ENCODE measurements around the gene ANGPTL8.

DNA sequence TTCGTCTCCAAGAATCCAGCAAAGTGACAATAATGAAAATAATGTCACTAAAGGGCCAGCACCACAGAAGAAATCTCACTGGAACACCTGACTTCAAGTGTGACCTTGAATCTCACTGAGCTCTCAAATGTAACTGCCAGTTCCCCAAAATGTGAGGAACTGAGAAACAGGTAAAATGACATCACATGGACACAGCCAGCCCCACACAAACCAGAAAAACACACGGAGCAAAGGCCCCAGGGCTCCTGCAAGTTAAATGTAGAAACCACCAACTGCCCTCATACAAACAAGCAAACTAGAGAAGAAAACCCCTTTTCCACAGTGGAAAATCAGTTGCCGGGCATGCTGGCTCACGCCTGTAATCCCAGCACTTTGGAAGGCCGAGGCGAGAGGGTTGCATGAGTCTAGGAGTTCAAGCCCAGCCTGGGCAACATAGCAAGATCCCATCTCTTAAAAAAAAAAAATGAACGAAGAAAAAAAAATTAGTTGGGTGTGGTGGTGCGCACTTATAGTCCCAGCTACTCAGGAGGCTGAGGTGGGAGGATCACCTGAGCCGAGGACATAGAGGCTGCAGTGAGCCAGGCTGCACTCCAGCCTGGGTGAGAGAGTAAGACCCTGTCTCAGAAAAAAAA lies 33.4 kb upstream of the ANGPTL8 start:
- TF ChIP-seq EZH2 (IDR thresholded peaks at IDR 0.05; ENCODE audit: insufficient read depth, poor library complexity, severe bottlenecking) (no peak), EZH2phosphoT487 (IDR thresholded peaks at IDR 0.05; ENCODE audit: insufficient read depth, low read depth) (no peak)
